IMR-90 (cell line): Measurements from ENCODE around the gene PTPRCAP. TPM values are rescaled to one million over a fixed set of nuclear protein-coding genes. Genes with fewer than 3 reads are reported as not detected.

Source experiments
- ATAC-seq: fragments of 200-7000 bp; cut with Tn5 transposase; 2 replicates; pipeline ENCODE4 v1.9.1; 2020; ENCODE audit warnings: low read depth, mild to moderate bottlenecking, moderate library complexity
- BruUV-seq: library from RNA; stranded (reverse); fragments of 400-500 nt; replicated peaks from 2 replicates; lab custom pipeline; 2021; lab: Mats Ljungman, UMichigan
- CTCF ChIA-PET: fragments of 300-600 bp; formaldehyde crosslinking; extraction: SDS; loops from one replicate; lab custom pipeline; 2021; ENCODE audit warnings: antibody characterized with exemption; lab: Yijun Ruan, JAX
- POLR2A ChIA-PET: fragments of 300-600 bp; sonication (Branson Sonifier 250); formaldehyde crosslinking; loops from one replicate; lab custom pipeline; 2022; ENCODE audit warnings: antibody characterized with exemption; ENCODE audit not compliant: unreplicated experiment; lab: Charles Lee
- DNase-seq: peaks from one replicate; pipeline ENCODE4 v3.0.0; 2013
- H2AFZ ChIP-seq: replicated peaks from 2 replicates; pipeline ENCODE3; 2013; ENCODE audit warnings: low read length, mild to moderate bottlenecking; ENCODE audit not compliant: poor library complexity
- H2AK5ac ChIP-seq: 2 replicates; pipeline ENCODE4 v1.6.1; 2013; ENCODE audit warnings: low read depth, low read length, inconsistent platforms
- H2AK9ac ChIP-seq: replicated peaks from 2 replicates; pipeline ENCODE3; 2013; ENCODE audit warnings: mild to moderate bottlenecking, low read depth, low read length, moderate library complexity; ENCODE audit not compliant: poor library complexity
- H2BK120ac ChIP-seq: 2 replicates; pipeline ENCODE4 v1.6.1; 2013; ENCODE audit warnings: low read depth, low read length, inconsistent platforms
- H2BK15ac ChIP-seq: 3 replicates; pipeline ENCODE4 v1.6.1; 2013; ENCODE audit warnings: low read depth, low read length, inconsistent platforms
- H2BK20ac ChIP-seq: 2 replicates; pipeline ENCODE4 v1.6.1; 2013; ENCODE audit warnings: low read depth, mild to moderate bottlenecking, inconsistent platforms, low read length, moderate library complexity
- H2BK5ac ChIP-seq: 2 replicates; pipeline ENCODE4 v1.6.1; 2013; ENCODE audit warnings: mild to moderate bottlenecking, low read depth, low read length, inconsistent platforms; ENCODE audit not compliant: poor library complexity, severe bottlenecking
- H3K14ac ChIP-seq: replicated peaks from 2 replicates; pipeline ENCODE4 v1.6.1; 2013; ENCODE audit warnings: low read depth, low read length, inconsistent platforms
- H3K18ac ChIP-seq: 2 replicates; pipeline ENCODE4 v1.6.1; 2013; ENCODE audit warnings: low read depth, low read length, control low read depth
- H3K23ac ChIP-seq: 2 replicates; pipeline ENCODE4 v1.6.1; 2013; ENCODE audit warnings: low read depth, low read length, inconsistent platforms
- H3K27ac ChIP-seq: 2 replicates; pipeline ENCODE4 v1.5.1; 2013; ENCODE audit warnings: mild to moderate bottlenecking, control low read depth, low read length; ENCODE audit not compliant: insufficient read depth
- H3K27me3 ChIP-seq: 2 replicates; pipeline ENCODE4 v1.6.1; 2013; ENCODE audit warnings: low read length; ENCODE audit not compliant: control insufficient read depth, insufficient read depth
- H3K36me3 ChIP-seq: 2 replicates; pipeline ENCODE4 v1.6.1; 2013; ENCODE audit warnings: low read length, mixed read lengths; ENCODE audit not compliant: control insufficient read depth, insufficient read depth
- H3K4ac ChIP-seq: 2 replicates; pipeline ENCODE4 v1.6.1; 2013; ENCODE audit warnings: low read depth, low read length, inconsistent platforms
- H3K4me1 ChIP-seq: 2 replicates; pipeline ENCODE4 v1.6.1; 2013; ENCODE audit warnings: low read length, mixed read lengths; ENCODE audit not compliant: control insufficient read depth, insufficient read depth
- H3K4me2 ChIP-seq: 2 replicates; pipeline ENCODE4 v1.6.1; 2013; ENCODE audit warnings: low read depth, mild to moderate bottlenecking, control low read depth, low read length, moderate library complexity
- H3K4me3 ChIP-seq: 2 replicates; pipeline ENCODE4 v1.5.1; 2013; ENCODE audit warnings: low read depth, mild to moderate bottlenecking, control low read depth, low read length, moderate library complexity; ENCODE audit not compliant: insufficient read depth
- H3K56ac ChIP-seq: 2 replicates; pipeline ENCODE4 v1.6.1; 2013; ENCODE audit warnings: low read length, inconsistent platforms; ENCODE audit not compliant: insufficient read depth; ENCODE audit errors: extremely low read depth
- H3K79me1 ChIP-seq, 2 experiments: 2 replicates each; pipeline ENCODE4 v1.6.1; 2013; ENCODE audit warnings: low read length in 2 of 2, inconsistent platforms in 1 of 2, low read depth in 1 of 2
- H3K9ac ChIP-seq: 2 replicates; pipeline ENCODE4 v1.6.1; 2013; ENCODE audit warnings: low read depth, low read length, control low read depth
- H3K9me1 ChIP-seq: 2 replicates; pipeline ENCODE4 v1.6.1; 2013; ENCODE audit warnings: low read length, inconsistent platforms; ENCODE audit not compliant: insufficient read depth
- H3K9me3 ChIP-seq: 2 replicates; pipeline ENCODE4 v1.6.1; 2013; ENCODE audit warnings: low read length; ENCODE audit not compliant: control insufficient read depth, insufficient read depth
- H4K20me1 ChIP-seq: 2 replicates; pipeline ENCODE4 v1.6.1; 2013; ENCODE audit warnings: low read length, inconsistent platforms; ENCODE audit not compliant: insufficient read depth
- H4K5ac ChIP-seq: 2 replicates; pipeline ENCODE4 v1.6.1; 2013; ENCODE audit warnings: mild to moderate bottlenecking, low read depth, low read length, control low read depth
- H4K8ac ChIP-seq, 2 experiments: 2 replicates each; pipeline ENCODE4 v1.6.1; 2013; ENCODE audit warnings: low read depth in 2 of 2, low read length in 2 of 2, control low read depth in 1 of 2, inconsistent platforms in 1 of 2
- H4K91ac ChIP-seq: 2 replicates; pipeline ENCODE4 v1.6.1; 2013; ENCODE audit warnings: low read depth, low read length, inconsistent platforms; ENCODE audit not compliant: insufficient read depth
- BHLHE40 ChIP-seq: fragments of 150-350 bp; IDR thresholded peaks from 2 replicates; pipeline ENCODE4 v1.6.1; 2016; ENCODE audit warnings: mild to moderate bottlenecking, low read depth, low read length
- CHD1 ChIP-seq: IDR thresholded peaks from 2 replicates; pipeline ENCODE4 v1.6.1; 2012; ENCODE audit warnings: low read depth, low read length, improper control_type of control experiment
- CTCF ChIP-seq: conservative IDR thresholded peaks from 2 replicates; pipeline ENCODE4 v1.5.1; 2012; ENCODE audit warnings: mild to moderate bottlenecking, low read depth, low read length, improper control_type of control experiment
- ELK1 ChIP-seq: fragments of 150-350 bp; IDR thresholded peaks from 2 replicates; pipeline ENCODE4 v1.6.1; 2016; ENCODE audit warnings: low read depth, mild to moderate bottlenecking, low read length, moderate library complexity, borderline replicate concordance
- MAFK ChIP-seq: IDR thresholded peaks from 2 replicates; pipeline ENCODE4 v1.6.1; 2012; ENCODE audit warnings: low read depth, low read length, improper control_type of control experiment
- MAZ ChIP-seq: IDR thresholded peaks from 2 replicates; pipeline ENCODE4 v1.6.1; 2012; ENCODE audit warnings: low read depth, mild to moderate bottlenecking, low read length, improper control_type of control experiment, moderate library complexity, borderline replicate concordance
- MXI1 ChIP-seq: IDR thresholded peaks from 2 replicates; pipeline ENCODE4 v1.6.1; 2012; ENCODE audit warnings: low read depth, mild to moderate bottlenecking, low read length, moderate library complexity, borderline replicate concordance
- NFE2L2 ChIP-seq: fragments of 150-350 bp; IDR thresholded peaks from 2 replicates; pipeline ENCODE4 v1.6.1; 2016; ENCODE audit warnings: low read depth, mild to moderate bottlenecking, low read length
- RAD21 ChIP-seq: IDR thresholded peaks from 2 replicates; pipeline ENCODE4 v1.6.1; 2012; ENCODE audit warnings: low read length, improper control_type of control experiment
- SMC3 ChIP-seq: fragments of 150-350 bp; IDR thresholded peaks from 2 replicates; pipeline ENCODE4 v1.6.1; 2016; ENCODE audit warnings: low read depth, mild to moderate bottlenecking, antibody characterized with exemption, low read length, moderate library complexity
- WGBS, 2 experiments: methylation state at CpG; one replicate each; pipeline versions ENCODE4 v1.1.5 to v1.1.7; 2013; ENCODE audit warnings: missing lambda C conversion rate in 2 of 2; ENCODE audit not compliant: insufficient read length in 1 of 2; ENCODE audit errors: extremely low coverage in 2 of 2; 5-methylcytosine and 5-hydroxymethylcytosine counted together
- dilution Hi-C: fragments of 300-500 bp; cut with HindIII; formaldehyde crosslinking; loops from one replicate; pipeline ENCODE4 v1.14.3; 2018; ENCODE audit warnings: low sequenced_read_pairs; ENCODE audit not compliant: unreplicated experiment
- in situ Hi-C: fragments of 300-500 bp; cut with MboI; formaldehyde crosslinking; loops from 3 replicates; pipeline ENCODE4 v1.14.3; 2019; ENCODE audit warnings: low sequenced_read_pairs, inconsistent platforms, mixed read lengths
- intact Hi-C: fragments of 100-400 bp; cut with micrococcal nuclease; formaldehyde crosslinking; loops from 2 replicates; pipeline ENCODE4 v1.10.0; 2022
- polyA plus RNA-seq, 3 experiments: library from polyadenylated mRNA; depleted of rRNA; stranded (reverse); fragments of >200 nt; gene quantifications; 2 replicates each; pipeline ENCODE4 v1.2.3, GENCODE V29; 2012; ENCODE audit warnings: low replicate concordance in 1 of 3
- total RNA-seq: library from RNA; depleted of rRNA; stranded (reverse); fragments of >200 nt; gene quantifications from 2 replicates; pipeline ENCODE4 v1.2.3, GENCODE V29; 2012

The PTPRCAP gene
- total and polyA plus RNA-seq, 2 of the 4 experiments (the other 2 are of a cell fraction): 0.24 TPM; not detected in 1

- no TSS peak for BruUV-seq
- Histone ChIP-seq H3K4me3 (no peak within 1 kb of the TSS), H3K9me1 (no peaks in the 10 kb centered on the region), H3K27ac (no peak within 1 kb of the TSS), H3K9ac (no peak within 1 kb of the TSS), H3K4me1 (no peaks in the 10 kb centered on the region), H2BK20ac (no peak within 1 kb of the TSS), H2BK15ac (no peak within 1 kb of the TSS), H4K91ac (no peak within 1 kb of the TSS), H3K79me1 (no peaks in the 10 kb centered on the region), H2AK9ac (no peak within 1 kb of the TSS), H3K9me3 (no peaks in the 10 kb centered on the region), H3K14ac (no peak within 1 kb of the TSS), H2AFZ (peak within 1 kb of the TSS; percentile 51), H3K4me2 (no peak within 1 kb of the TSS), H4K5ac (no peak within 1 kb of the TSS), H4K20me1 (no peaks in the 10 kb centered on the region), H3K27me3 (peaks cover 25% of the 10 kb centered on the region; the same call in 1 of the 2 replicates), H3K56ac (no peak within 1 kb of the TSS), H3K23ac (no peak within 1 kb of the TSS), H3K18ac (no peak within 1 kb of the TSS), H4K8ac (no peak within 1 kb of the TSS), H2BK5ac (no peak within 1 kb of the TSS), H3K4ac (no peak within 1 kb of the TSS), H2AK5ac (no peak within 1 kb of the TSS), H2BK120ac (no peak within 1 kb of the TSS), H3K36me3 (no peaks in the 10 kb centered on the region)
- CTCF ChIA-PET: no interaction called here
- DNase-seq (no peak), ATAC-seq (no peak)
- no CpG with 5 or more reads among the region's 3 CpGs for WGBS, 2 experiments
- in situ Hi-C loops (no loop called here), dilution Hi-C loops (no loop called here), intact Hi-C loops (no loop called here)
- TF ChIP-seq NFE2L2 (no peak), RAD21 (no peak), CTCF (no peak), SMC3 (no peak), MAZ (no peak), MXI1 (no peak), ELK1 (no peak), BHLHE40 (no peak), MAFK (no peak), CHD1 (no peak)
- POLR2A ChIA-PET: no interaction called here
These were observed 17.6 kb upstream of the PTPRCAP start, which contains the start of gene CABP4 for GRCh38 chr11:67455054-67455453. Gene CABP4, plus strand, starts transcription at chr11:67455354. Its CDS starts 70 bp downstream, at chr11:67455424.
